ENCODE results near the gene ADAMTSL3.
A peak's percentile ranks its signal among the peaks of the same experiment; 100 is the strongest.
"Not testable (repeated sequence)": the region's sequence is repeated elsewhere in the genome, so short reads cannot be mapped to it uniquely, and the experiment has no call there.

The ADAMTSL3 gene

DNA sequence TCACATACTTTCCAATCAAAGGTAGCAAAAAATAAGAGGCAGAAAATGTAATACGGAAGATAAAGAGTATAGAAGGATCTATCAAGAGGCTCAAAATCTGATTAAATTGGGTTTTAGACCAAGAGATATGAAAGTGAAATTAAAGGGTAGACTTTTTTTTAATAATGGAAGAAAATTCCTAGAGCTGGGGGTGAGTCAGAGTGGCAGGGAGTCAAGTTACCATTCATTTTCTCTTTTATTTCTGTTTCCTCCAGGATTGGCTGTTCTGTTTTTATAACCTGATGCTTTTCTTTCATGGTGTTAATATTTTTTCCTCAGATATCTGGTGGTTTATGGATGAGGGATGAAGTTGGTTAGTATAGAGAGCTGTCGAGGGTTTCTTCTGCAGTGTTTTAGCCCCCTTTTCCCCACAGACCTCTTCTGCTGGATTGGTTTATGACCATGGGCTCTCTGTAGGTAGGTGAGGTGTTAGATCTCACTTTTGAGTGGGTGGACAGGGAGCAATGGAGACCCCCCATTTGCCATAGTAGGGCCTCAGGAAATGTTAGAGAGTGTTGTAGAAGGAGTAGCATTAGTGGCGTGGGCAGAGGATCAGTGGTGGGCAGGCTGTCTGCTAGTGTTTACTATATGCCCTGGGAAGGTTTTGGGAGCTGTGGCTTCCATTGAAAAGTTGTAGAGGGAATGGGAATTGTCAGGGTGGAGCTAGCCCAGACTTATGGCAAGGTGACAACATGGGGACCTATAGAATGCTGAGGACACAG is 380.1 kb downstream of the ADAMTSL3 start:
- Histone ChIP-seq H3K4me1 (ENCODE audit: insufficient read depth, low read length) (no peaks in the 10 kb centered on the region), H3K9ac (ENCODE audit: low read depth, low read length) (no peak overlapping the region), H3K9me3 (ENCODE audit: insufficient read depth, low read depth, low read length) (no peaks in the 10 kb centered on the region), H3K27ac (ENCODE audit: low read length) (no peak overlapping the region), H3K27me3 (ENCODE audit: insufficient read depth, low read length) (no peaks in the 10 kb centered on the region; the same call in 1 of the 2 replicates), H3K4me3 (ENCODE audit: low read length) (no peak overlapping the region), H3K36me3 (ENCODE audit: insufficient read depth, low read depth, low read length) (no peaks in the 10 kb centered on the region)

DNA sequence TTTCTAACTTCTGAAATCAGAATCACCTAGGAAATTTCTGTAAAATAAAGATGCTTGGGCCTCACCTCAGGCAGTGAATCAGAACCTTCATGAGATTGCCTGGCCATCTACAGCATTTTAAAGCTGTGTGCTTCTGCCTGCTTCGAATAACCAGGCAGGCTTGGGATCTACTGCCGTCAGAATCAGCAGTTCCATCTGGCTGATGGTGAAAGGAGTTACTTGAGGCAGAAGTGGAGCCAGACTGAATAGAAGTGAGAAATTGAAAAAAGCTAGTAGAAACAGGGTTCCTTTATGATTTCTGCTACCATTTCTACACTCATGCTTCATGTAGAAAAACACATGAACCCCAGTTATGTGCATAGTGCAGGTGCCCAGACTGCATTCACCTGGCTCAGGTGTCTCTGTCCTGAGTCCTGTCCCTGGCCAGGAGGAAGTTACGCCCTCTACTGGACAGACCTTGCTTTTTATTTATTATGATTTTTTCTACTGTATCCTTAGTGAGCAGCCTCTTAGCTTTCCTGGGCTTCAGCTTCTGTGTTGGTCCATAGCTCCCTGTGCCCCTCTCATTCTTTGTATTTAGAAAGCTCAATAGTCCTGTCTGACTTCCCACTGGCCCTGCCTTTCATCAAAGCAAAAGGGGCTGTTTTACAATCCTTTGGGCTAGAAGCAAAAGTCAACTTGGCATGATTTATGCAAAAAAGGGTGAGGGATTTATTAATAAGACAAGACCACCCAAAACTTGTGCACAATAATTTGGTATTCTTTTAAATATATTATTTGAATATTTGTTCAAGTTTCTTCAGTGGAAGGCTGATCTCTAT is 380.9 kb downstream of the ADAMTSL3 start:
- Histone ChIP-seq H3K4me3 (ENCODE audit: low read length) (no peak overlapping the region), H3K27ac (ENCODE audit: low read length) (no peak overlapping the region), H3K4me1 (ENCODE audit: insufficient read depth, low read length) (no peaks in the 10 kb centered on the region), H3K36me3 (ENCODE audit: insufficient read depth, low read depth, low read length) (no peaks in the 10 kb centered on the region), H3K9me3 (ENCODE audit: insufficient read depth, low read depth, low read length) (no peaks in the 10 kb centered on the region), H3K9ac (ENCODE audit: low read depth, low read length) (no peak overlapping the region), H3K27me3 (ENCODE audit: insufficient read depth, low read length) (no peaks in the 10 kb centered on the region; the same call in 1 of the 2 replicates)

DNA sequence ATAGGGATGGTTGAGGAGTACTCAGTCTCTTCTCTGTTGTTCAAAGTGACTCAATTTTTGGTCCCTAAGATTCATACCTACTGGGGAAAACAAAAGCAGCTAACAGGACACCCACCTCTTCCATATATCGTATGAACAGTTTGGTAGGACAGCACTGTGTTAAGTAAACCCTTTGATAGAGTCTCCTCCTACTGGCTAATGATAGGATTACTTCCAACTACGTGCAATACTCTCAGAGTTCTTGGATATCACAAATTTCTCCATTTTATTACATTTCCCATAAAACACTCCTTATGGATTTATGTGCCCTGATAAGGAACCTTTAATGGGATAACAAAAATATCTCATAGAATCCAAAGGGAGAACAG is 381.5 kb downstream of the ADAMTSL3 start:
- Histone ChIP-seq H3K36me3 (ENCODE audit: insufficient read depth, low read depth, low read length) (no peaks in the 10 kb centered on the region), H3K4me1 (ENCODE audit: insufficient read depth, low read length) (no peaks in the 10 kb centered on the region), H3K27ac (ENCODE audit: low read length) (no peak overlapping the region), H3K27me3 (ENCODE audit: insufficient read depth, low read length) (no peaks in the 10 kb centered on the region; the same call in 1 of the 2 replicates), H3K9me3 (ENCODE audit: insufficient read depth, low read depth, low read length) (no peaks in the 10 kb centered on the region), H3K9ac (ENCODE audit: low read depth, low read length) (no peak overlapping the region), H3K4me3 (ENCODE audit: low read length) (no peak overlapping the region)

DNA sequence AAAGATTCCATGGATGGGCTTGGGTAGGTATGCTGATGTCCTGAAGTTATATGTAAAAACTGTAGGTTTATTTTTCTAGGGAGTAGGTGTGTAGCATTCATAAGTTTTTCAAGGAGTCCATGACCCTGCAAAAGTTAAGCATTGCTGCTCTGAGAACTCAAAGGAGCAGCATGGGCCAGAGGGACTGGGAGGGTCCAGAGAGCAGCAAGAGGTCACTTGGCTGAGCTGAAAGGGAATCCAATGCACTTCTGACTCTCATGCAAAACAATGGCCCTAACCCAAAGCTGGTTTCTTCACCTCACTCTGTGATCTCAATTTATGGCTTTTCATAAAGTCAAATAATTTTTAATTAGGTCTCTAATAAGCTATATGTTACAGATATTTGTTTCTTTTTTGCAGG is 383.4 kb downstream of the ADAMTSL3 start:
- H3K27ac ChIP-seq (ENCODE audit: low read length) = no peak overlapping the region
- H3K4me1 ChIP-seq (ENCODE audit: insufficient read depth, low read length) = no peaks in the 10 kb centered on the region
- no peaks in the 10 kb centered on the region for H3K36me3 ChIP-seq (ENCODE audit: insufficient read depth, low read depth, low read length)
- no peak overlapping the region for H3K4me3 ChIP-seq (ENCODE audit: low read length)
- H3K27me3 ChIP-seq (ENCODE audit: insufficient read depth, low read length) = no peaks in the 10 kb centered on the region; the same call in 1 of the 2 replicates
- H3K9ac ChIP-seq (ENCODE audit: low read depth, low read length) = no peak overlapping the region
- no peaks in the 10 kb centered on the region for H3K9me3 ChIP-seq (ENCODE audit: insufficient read depth, low read depth, low read length)

DNA sequence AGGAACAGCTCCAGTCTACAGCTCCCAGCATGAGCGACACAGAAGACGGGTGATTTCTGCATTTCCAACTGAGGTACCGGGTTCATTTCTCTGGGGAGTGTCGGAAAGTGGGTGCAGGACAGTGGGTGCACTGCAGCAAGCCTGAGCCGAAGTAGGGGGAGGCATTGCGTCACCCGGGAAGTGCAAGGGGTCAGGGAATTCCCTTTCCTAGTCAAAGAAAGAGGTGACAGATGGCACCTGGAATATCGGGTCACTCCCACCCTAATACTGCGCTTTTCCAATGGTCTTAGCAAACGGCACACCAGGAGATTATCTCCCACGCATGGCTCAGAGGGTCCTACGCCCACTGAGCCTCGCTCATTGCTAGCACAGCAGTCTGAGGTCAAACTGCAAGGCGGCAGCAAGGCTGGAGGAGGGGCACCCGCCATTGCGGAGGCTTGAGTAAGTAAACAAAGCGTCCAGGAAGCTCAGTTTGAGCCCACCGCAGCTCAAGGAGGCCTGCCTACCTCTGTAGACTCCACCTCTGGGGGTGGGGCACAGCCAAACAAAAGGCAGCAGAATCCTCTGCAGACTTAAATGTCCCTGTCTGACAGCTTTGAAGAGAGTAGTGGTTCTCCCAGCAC is 388.6 kb downstream of the ADAMTSL3 start:
- peak overlapping the region; percentile 38; the same call in 1 of the 2 replicates for H3K4me3 ChIP-seq (ENCODE audit: low read length)
- not testable (repeated sequence) for H3K27me3 ChIP-seq (ENCODE audit: insufficient read depth, low read length); H3K36me3 ChIP-seq (ENCODE audit: insufficient read depth, low read depth, low read length); H3K27ac ChIP-seq (ENCODE audit: low read length); H3K9me3 ChIP-seq (ENCODE audit: insufficient read depth, low read depth, low read length); H3K4me1 ChIP-seq (ENCODE audit: insufficient read depth, low read length); H3K9ac ChIP-seq (ENCODE audit: low read depth, low read length)

DNA sequence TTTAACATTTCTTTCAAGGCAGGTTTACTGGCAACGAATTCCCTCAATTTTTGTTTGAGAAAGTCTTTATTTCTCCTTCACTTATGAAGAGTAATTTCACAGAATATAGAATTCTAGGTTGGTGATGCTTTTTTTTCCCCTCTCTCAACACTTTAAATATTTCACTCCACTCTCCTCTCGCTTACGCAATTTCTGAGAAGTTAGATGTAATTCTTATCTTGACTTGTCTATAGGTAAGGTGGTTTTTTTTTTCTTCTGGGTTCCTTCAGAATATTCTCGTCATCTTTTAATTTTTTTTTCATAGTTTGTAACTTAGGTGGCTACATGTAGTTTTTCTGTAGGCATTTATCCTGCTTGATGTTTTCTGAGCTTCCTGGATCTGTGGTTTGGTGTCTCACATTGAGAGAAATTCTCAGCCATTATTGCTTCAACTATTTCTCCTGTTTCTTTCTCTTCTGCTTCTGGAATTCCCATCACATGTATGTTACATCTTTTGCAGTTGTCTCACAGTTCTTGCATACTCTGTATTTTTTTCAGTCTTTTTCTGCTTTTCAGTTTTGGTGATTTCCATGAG is 392.2 kb downstream of the ADAMTSL3 start:
- no peaks in the 10 kb centered on the region for H3K36me3 ChIP-seq (ENCODE audit: insufficient read depth, low read depth, low read length)

DNA sequence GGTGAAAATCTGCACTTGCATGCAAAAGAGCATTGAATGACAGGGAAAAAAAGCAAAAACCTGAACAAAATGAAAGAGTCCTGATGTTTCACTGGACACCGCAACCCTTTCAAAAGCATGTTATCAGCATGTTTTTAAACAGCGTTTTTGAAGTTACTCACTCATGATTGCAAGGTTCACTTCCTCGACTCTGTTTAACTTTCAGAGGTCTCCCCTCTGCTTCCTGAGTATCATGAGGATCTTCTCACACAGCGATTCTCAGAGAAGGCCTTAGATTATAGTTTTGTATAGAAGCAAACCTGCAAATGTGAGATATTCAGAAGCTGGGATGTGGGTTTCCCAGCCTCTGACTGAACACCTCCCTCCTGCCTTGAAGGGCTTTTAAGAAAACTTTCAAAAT is 395.6 kb downstream of the ADAMTSL3 start:
- not testable (repeated sequence) for H3K4me1 ChIP-seq (ENCODE audit: insufficient read depth, low read length); H3K4me3 ChIP-seq (ENCODE audit: low read length); H3K9ac ChIP-seq (ENCODE audit: low read depth, low read length); H3K36me3 ChIP-seq (ENCODE audit: insufficient read depth, low read depth, low read length); H3K27ac ChIP-seq (ENCODE audit: low read length); H3K27me3 ChIP-seq (ENCODE audit: insufficient read depth, low read length); H3K9me3 ChIP-seq (ENCODE audit: insufficient read depth, low read depth, low read length)

More for the DNA sequence above, 392.2 kb downstream of the ADAMTSL3 start:
- H3K4me1 ChIP-seq (ENCODE audit: insufficient read depth, low read length) = no peaks in the 10 kb centered on the region
- H3K27me3 ChIP-seq (ENCODE audit: insufficient read depth, low read length) = no peaks in the 10 kb centered on the region
- H3K9ac ChIP-seq (ENCODE audit: low read depth, low read length) = no peak overlapping the region
- H3K4me3 ChIP-seq (ENCODE audit: low read length) = no peak overlapping the region
- H3K27ac ChIP-seq (ENCODE audit: low read length) = no peak overlapping the region
- H3K9me3 ChIP-seq (ENCODE audit: insufficient read depth, low read depth, low read length) = no peaks in the 10 kb centered on the region; the same call in 1 of the 2 replicates

DNA sequence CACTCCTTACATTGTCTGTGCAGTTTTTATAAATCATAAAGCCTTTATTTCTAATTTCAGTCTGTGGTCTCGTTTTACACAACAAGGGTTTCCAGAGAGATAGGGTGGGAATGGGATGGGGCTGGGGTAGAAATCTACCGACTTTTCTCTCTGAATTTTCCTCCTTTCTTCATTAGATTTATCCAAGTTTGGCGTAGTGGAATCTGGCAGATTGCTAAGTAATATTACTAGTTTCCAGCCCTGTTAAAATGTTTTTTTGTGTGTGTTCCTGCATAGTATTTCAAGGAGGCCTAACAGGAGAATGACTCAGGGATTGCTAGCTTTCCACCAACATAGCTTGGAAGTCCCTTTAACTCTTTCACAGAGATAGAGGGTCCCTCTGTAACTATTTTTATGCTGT is 396.2 kb downstream of the ADAMTSL3 start:
- Histone ChIP-seq H3K36me3 (ENCODE audit: insufficient read depth, low read depth, low read length) (no peaks in the 10 kb centered on the region), H3K4me1 (ENCODE audit: insufficient read depth, low read length) (no peaks in the 10 kb centered on the region), H3K9ac (ENCODE audit: low read depth, low read length) (no peak overlapping the region), H3K4me3 (ENCODE audit: low read length) (no peak overlapping the region), H3K27ac (ENCODE audit: low read length) (no peak overlapping the region), H3K27me3 (ENCODE audit: insufficient read depth, low read length) (0 out of 2 replicates have a peak, but pooled peaks cover under 1% of the 10 kb centered on the region), H3K9me3 (ENCODE audit: insufficient read depth, low read depth, low read length) (no peaks in the 10 kb centered on the region; the same call in 1 of the 2 replicates)

DNA sequence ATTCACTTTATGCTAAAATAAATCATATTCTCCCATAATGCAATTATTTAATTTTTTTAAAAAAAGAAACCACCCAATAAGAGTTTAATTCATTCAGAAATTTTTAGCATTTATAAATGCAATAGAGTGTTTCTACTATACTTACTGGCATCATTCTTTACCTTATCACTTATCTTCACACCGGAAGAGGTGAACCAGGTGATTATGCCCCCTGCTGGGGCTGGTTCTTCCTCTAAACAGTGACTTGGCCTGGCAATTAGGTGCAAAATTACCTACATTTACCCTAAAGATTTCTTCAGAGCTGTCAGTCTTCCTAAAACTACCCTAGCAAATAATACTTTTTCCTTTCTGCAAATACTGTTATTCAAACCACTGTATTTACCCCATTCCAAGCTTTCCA is 397.2 kb downstream of the ADAMTSL3 start:
- H3K4me1 ChIP-seq (ENCODE audit: insufficient read depth, low read length); H3K36me3 ChIP-seq (ENCODE audit: insufficient read depth, low read depth, low read length); H3K27me3 ChIP-seq (ENCODE audit: insufficient read depth, low read length); H3K4me3 ChIP-seq (ENCODE audit: low read length); H3K9me3 ChIP-seq (ENCODE audit: insufficient read depth, low read depth, low read length); H3K9ac ChIP-seq (ENCODE audit: low read depth, low read length); H3K27ac ChIP-seq (ENCODE audit: low read length): not testable (repeated sequence)

DNA sequence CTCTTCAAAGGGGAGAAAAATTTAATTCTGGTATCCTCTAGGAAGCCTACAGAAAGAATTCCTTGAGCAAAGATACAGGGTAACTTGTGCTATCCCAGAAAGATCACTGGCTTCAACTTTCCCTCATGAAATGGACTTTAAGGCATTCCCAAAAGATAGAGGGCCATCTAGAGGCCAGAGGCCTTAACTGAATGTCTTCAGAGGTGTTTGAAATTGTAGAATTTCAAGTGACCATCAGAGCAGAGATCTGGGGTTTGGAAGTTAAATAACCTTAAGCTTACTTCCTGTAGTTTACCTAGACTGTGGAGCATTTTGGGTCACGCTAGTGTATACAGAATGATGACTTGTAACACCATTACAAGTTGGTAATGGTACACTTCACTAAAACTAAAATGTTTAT is 400.6 kb downstream of the ADAMTSL3 start:
- not testable (repeated sequence) for H3K27ac ChIP-seq (ENCODE audit: low read length); H3K4me3 ChIP-seq (ENCODE audit: low read length); H3K9ac ChIP-seq (ENCODE audit: low read depth, low read length); H3K9me3 ChIP-seq (ENCODE audit: insufficient read depth, low read depth, low read length); H3K36me3 ChIP-seq (ENCODE audit: insufficient read depth, low read depth, low read length); H3K4me1 ChIP-seq (ENCODE audit: insufficient read depth, low read length)
- H3K27me3 ChIP-seq (ENCODE audit: insufficient read depth, low read length) = peaks cover 11% of the 10 kb centered on the region

DNA sequence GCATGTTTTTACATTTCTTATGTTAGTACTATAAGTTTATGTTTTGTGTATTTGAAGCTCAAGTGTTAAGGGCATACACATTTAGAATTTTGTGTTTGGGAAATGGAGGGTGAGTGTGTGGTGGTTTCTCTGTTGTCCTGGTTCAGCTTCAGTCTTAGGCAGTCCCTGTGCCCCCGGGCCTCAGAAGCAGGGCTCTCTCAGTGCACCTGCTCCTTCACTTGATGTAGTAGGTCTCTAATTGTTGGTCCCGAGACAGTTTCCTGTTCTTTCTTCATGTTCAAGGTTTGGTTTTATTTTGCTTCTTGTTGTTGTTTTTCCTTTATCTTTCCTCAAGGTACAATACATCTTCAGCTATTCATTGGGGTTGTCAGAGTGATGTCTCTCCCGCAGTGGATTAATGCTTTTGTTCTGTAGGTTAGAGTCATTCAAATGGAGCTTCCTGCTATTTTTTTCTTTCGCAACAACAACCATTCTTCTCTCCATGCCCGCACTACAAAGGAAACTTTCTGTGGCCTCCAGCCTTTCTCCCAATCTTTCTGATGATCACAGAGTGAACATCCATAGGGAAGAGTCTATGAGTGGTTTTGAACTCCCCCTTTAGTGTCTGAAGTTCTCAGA is 403.9 kb downstream of the ADAMTSL3 start:
- Histone ChIP-seq H3K9me3 (ENCODE audit: insufficient read depth, low read depth, low read length) (no peaks in the 10 kb centered on the region; the same call in 1 of the 2 replicates), H3K9ac (ENCODE audit: low read depth, low read length) (no peak overlapping the region), H3K27ac (ENCODE audit: low read length) (no peak overlapping the region), H3K36me3 (ENCODE audit: insufficient read depth, low read depth, low read length) (no peaks in the 10 kb centered on the region), H3K4me3 (ENCODE audit: low read length) (no peak overlapping the region), H3K27me3 (ENCODE audit: insufficient read depth, low read length) (peaks cover 21% of the 10 kb centered on the region), H3K4me1 (ENCODE audit: insufficient read depth, low read length) (no peaks in the 10 kb centered on the region)
